Upper lobe of left lung (tissue), 4 donors: ENCODE results near the gene MGST1.

Experiments used
- CTCF ChIP-seq, 6 experiments: fragments of 450-650 bp in 4 of 6; fragments of 200-600 bp in 2 of 6; sonication (generic) in 2 of 6; IDR thresholded peaks; one replicate each; pipeline ENCODE4 v1.5.1; 2016 to 2019; ENCODE audit warnings: antibody characterized with exemption in 6 of 6
- POLR2A ChIP-seq, 4 donors: fragments of 450-650 bp; IDR thresholded peaks; one replicate each; pipeline ENCODE4 v1.5.1; 2016 to 2017; ENCODE audit warnings: antibody characterized with exemption in 4 of 4, mild to moderate bottlenecking in 2 of 4

- TF ChIP-seq CTCF (IDR thresholded peaks at IDR 0.05) (no peak), POLR2A (IDR thresholded peaks at IDR 0.05) (no peak)
Observed at GRCh38 chr12:16299403-16299802, 48.0 kb upstream of the MGST1 start.
